PC-3 (cell line): Measurements from ENCODE around the gene NYAP2. TPM values are rescaled to one million over a fixed set of nuclear protein-coding genes. Genes with fewer than 3 reads are reported as not detected.

ENCODE experiments used
- ATAC-seq: fragments of 200-7000 bp; cut with Tn5 transposase; 2 replicates; pipeline ENCODE4 v1.9.1; 2020; ENCODE audit warnings: mild to moderate bottlenecking, moderate library complexity
- BruUV-seq: library from RNA; stranded (reverse); fragments of 400-500 nt; replicated peaks from 2 replicates; lab custom pipeline; 2021; lab: Mats Ljungman, UMichigan
- CTCF ChIA-PET: fragments of 300-600 bp; sonication (Branson Sonifier 250); formaldehyde crosslinking; loops from one replicate; lab custom pipeline; 2022; ENCODE audit warnings: antibody characterized with exemption; lab: Charles Lee
- POLR2A ChIA-PET: fragments of 300-600 bp; sonication (Branson Sonifier 250); formaldehyde crosslinking; loops from one replicate; lab custom pipeline; 2022; ENCODE audit warnings: antibody characterized with exemption; ENCODE audit not compliant: unreplicated experiment; lab: Charles Lee
- DNase-seq: peaks from one replicate; pipeline ENCODE4 v3.0.0-alpha.2; 2015
- H2AFZ ChIP-seq: fragments of 300-600 bp; sonication (generic); 2 replicates; pipeline ENCODE4 v1.6.0; 2016; ENCODE audit warnings: antibody characterized with exemption, low read length
- H3F3A ChIP-seq: fragments of 300-600 bp; sonication (generic); one replicate; pipeline ENCODE4 v1.6.0; 2017; ENCODE audit warnings: antibody characterized with exemption, low read length, control low read depth, mild to moderate bottlenecking; ENCODE audit not compliant: unreplicated experiment
- H3K27ac ChIP-seq: fragments of 300-600 bp; sonication (generic); 2 replicates; pipeline ENCODE4 v1.5.1; 2016; ENCODE audit warnings: mild to moderate bottlenecking, low read length
- H3K27me3 ChIP-seq: fragments of 300-600 bp; sonication (generic); 2 replicates; pipeline ENCODE4 v1.6.1; 2016; ENCODE audit warnings: low read length, mixed read lengths
- H3K36me3 ChIP-seq: fragments of 300-600 bp; sonication (generic); 2 replicates; pipeline ENCODE4 v1.6.1; 2016; ENCODE audit warnings: low read depth, mixed run types, low read length, mixed read lengths
- H3K4me1 ChIP-seq: fragments of 300-600 bp; sonication (generic); 2 replicates; pipeline ENCODE4 v1.5.1; 2016; ENCODE audit warnings: low read length; ENCODE audit not compliant: insufficient read depth
- H3K4me2 ChIP-seq: fragments of 300-600 bp; sonication (generic); 2 replicates; pipeline ENCODE4 v1.6.0; 2016; ENCODE audit warnings: low read length
- H3K4me3 ChIP-seq: fragments of 300-600 bp; sonication (generic); 2 replicates; pipeline ENCODE4 v1.5.1; 2016; ENCODE audit warnings: mild to moderate bottlenecking, low read length, mixed read lengths
- H3K79me2 ChIP-seq: fragments of 300-600 bp; sonication (generic); 2 replicates; pipeline ENCODE4 v1.6.1; 2017; ENCODE audit warnings: low read length, mixed read lengths
- H3K9ac ChIP-seq: fragments of 300-600 bp; sonication (generic); 2 replicates; pipeline ENCODE4 v1.6.0; 2016; ENCODE audit warnings: mild to moderate bottlenecking, low read length
- H3K9me2 ChIP-seq: fragments of 300-600 bp; sonication (generic); replicated peaks from 2 replicates; pipeline ENCODE4 v1.6.1; 2016; ENCODE audit warnings: mixed run types, low read length, mixed read lengths
- H3K9me3 ChIP-seq: fragments of 300-600 bp; sonication (generic); 2 replicates; pipeline ENCODE4 v1.6.1; 2016; ENCODE audit warnings: low read length, mixed read lengths
- H4K20me1 ChIP-seq: fragments of 300-600 bp; sonication (generic); 2 replicates; pipeline ENCODE4 v1.6.1; 2016; ENCODE audit warnings: low read length, mixed read lengths
- EZH2 ChIP-seq: fragments of 300-600 bp; sonication (generic); IDR thresholded peaks from one replicate; pipeline ENCODE4 v1.6.1; 2017; ENCODE audit warnings: antibody characterized with exemption, mild to moderate bottlenecking, low read length; ENCODE audit not compliant: unreplicated experiment
- EZH2phosphoT487 ChIP-seq: fragments of 300-600 bp; sonication (generic); IDR thresholded peaks from 2 replicates; pipeline ENCODE4 v1.6.1; 2018; ENCODE audit warnings: mild to moderate bottlenecking, antibody characterized with exemption, low read length, borderline replicate concordance
- intact Hi-C: fragments of 100-400 bp; cut with micrococcal nuclease; formaldehyde crosslinking; loops from 2 replicates; pipeline ENCODE4 v1.9.0; 2023
- total RNA-seq: library from RNA; depleted of rRNA; stranded (reverse); fragments of >200 nt; gene quantifications from 2 replicates; pipeline ENCODE4 v1.2.3, GENCODE V29; 2014
- TF ChIP-seq, protein P1 (sequence below): fragments of 300-600 bp; sonication (generic); conservative IDR thresholded peaks from 2 replicates; pipeline ENCODE4 v1.5.1; 2017; ENCODE audit warnings: antibody characterized with exemption, low read depth, mild to moderate bottlenecking, low read length

NYAP2 gene
- total RNA-seq, 1 experiment from 2014 or later: not detected

DNA sequence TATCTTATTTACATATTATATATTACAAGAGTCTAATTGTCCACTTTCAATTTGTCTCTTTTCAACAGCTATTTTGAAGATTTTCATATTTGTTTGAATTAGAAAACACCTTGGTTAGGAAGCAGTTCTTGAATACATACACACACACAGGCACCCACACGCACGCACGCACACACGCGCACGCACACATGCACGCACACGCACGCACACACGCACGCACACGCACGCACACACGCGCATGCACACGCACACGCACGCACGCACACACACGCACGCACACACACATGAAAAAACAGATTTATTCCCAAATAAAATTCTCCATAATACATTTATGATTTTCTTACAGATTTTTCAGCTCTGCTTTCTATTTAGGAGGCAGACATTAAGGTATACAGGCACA is 220.7 kb downstream of the NYAP2 start:
- Histone ChIP-seq H3K9me3 (no peaks in the 10 kb centered on the region), H3K4me3 (no peak overlapping the region), H2AFZ (no peak overlapping the region), H3K4me1 (no peaks in the 10 kb centered on the region), H4K20me1 (no peaks in the 10 kb centered on the region), H3K27me3 (no peaks in the 10 kb centered on the region), H3F3A (no peaks in the 10 kb centered on the region), H3K4me2 (no peak overlapping the region), H3K36me3 (no peaks in the 10 kb centered on the region), H3K9ac (no peak overlapping the region), H3K27ac (no peak overlapping the region), H3K79me2 (no peaks in the 10 kb centered on the region), H3K9me2 (no peaks in the 10 kb centered on the region)
- BruUV-seq: no TSS peak
- CTCF ChIA-PET: no interaction called here
- POLR2A ChIA-PET: no interaction called here
- DNase-seq (no peak), ATAC-seq (no peak)
- TF ChIP-seq, protein P1, sequence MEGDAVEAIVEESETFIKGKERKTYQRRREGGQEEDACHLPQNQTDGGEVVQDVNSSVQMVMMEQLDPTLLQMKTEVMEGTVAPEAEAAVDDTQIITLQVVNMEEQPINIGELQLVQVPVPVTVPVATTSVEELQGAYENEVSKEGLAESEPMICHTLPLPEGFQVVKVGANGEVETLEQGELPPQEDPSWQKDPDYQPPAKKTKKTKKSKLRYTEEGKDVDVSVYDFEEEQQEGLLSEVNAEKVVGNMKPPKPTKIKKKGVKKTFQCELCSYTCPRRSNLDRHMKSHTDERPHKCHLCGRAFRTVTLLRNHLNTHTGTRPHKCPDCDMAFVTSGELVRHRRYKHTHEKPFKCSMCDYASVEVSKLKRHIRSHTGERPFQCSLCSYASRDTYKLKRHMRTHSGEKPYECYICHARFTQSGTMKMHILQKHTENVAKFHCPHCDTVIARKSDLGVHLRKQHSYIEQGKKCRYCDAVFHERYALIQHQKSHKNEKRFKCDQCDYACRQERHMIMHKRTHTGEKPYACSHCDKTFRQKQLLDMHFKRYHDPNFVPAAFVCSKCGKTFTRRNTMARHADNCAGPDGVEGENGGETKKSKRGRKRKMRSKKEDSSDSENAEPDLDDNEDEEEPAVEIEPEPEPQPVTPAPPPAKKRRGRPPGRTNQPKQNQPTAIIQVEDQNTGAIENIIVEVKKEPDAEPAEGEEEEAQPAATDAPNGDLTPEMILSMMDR: no peak
- TF ChIP-seq EZH2phosphoT487: no peak
- TF ChIP-seq EZH2: no peak
- intact Hi-C loops: no loop called here

DNA sequence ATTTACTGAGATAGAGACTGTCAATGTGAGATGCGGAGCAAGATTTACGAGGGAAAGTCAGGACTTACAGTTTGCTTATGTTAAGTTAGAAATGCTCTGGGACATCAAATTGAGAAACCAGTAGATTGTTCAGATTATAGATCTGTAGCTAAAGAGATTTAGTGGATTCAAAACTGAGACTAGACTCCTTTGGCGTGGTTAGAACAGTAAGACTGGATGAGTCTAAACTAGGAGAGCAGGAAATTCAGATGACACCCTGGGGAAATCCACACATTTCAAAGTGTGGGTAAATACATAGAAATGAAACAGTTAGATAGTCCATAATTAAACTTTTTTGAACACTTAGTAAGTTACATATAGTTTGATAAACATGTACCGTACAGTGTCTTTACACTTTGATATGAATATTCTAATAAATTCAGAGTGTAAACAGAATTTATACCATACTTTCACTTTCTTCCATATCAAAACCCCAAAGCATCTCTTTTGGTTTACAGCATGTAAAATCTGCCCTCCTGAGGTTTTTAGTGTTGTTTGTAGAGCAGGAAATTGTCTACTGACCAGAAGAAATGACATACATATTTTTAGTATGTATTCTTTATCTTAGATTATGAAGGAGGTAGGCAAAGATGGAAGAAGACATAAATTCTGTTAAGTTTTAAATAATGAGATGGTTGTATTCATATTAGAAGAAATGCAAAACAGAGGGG is 231.5 kb downstream of the NYAP2 start:
- POLR2A ChIA-PET: no interaction called here
- no peak overlapping the region for H3K4me3 ChIP-seq
- CTCF ChIA-PET: no interaction called here

More for the DNA sequence above, 231.5 kb downstream of the NYAP2 start:
- Histone ChIP-seq H3K27me3 (peaks cover 7% of the 10 kb centered on the region; the same call in 1 of the 2 replicates), H3K79me2 (no peaks in the 10 kb centered on the region), H3K9me3 (no peaks in the 10 kb centered on the region), H2AFZ (no peak overlapping the region), H3K9me2 (no peaks in the 10 kb centered on the region), H3K4me1 (no peaks in the 10 kb centered on the region), H3K27ac (no peak overlapping the region), H4K20me1 (no peaks in the 10 kb centered on the region), H3K9ac (no peak overlapping the region), H3K36me3 (no peaks in the 10 kb centered on the region), H3F3A (no peaks in the 10 kb centered on the region), H3K4me2 (no peak overlapping the region)
- no TSS peak for BruUV-seq
- intact Hi-C loops: no loop called here
- no peak for ATAC-seq
- DNase-seq: no peak
- TF ChIP-seq EZH2phosphoT487 (no peak), EZH2 (no peak)
- TF ChIP-seq, protein P1: no peak
